IPS-NIHi7 (cell line): ENCODE data around the gene BRD3.
A peak's percentile ranks its signal among the peaks of the same experiment; 100 is the strongest.

Experiments used
- DNase-seq: peaks from one replicate; pipeline ENCODE4 v3.0.0; 2012; ENCODE audit warnings: mixed read lengths; ENCODE audit errors: extremely low spot score

Gene BRD3

DNA sequence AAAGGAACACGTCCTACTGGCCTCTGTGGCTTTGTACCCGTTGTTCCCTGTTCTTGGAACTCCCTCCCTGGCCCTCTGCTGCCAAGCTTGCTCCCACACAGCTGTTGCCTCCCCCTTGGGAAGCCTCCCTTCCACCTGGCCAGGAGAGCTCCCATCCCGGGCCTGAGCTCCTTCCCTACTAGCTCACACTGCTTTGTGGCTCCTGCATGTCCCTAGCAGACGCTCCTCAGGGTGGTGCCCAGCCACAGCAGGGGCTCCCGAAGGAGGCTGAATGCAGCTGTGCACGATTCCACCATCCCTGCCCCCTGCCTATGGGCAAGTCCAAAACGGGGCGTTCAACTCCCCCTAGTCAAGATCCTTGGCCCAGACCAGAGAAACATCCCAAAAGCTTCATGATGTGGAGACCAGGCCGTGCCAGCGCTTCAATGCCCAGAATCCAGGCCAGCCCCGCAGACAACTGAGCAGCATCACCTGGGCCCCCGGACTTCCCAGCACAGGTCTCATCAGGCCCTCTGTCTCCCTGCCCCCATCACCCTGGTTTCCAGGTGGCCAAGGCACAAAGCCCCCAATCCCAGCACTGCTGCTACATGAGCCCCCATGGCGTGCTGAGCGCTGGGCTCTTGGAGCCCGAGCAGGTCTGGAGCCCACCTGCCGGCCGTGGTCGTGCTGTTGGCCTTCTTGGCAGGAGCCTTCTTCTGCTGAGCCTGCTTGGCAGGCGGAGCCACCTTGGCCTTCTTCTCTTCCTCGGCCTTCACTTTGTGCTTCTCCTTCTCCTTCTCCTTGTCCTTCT, 28.2 kb downstream of the BRD3 start:
- no peak for DNase-seq

DNA sequence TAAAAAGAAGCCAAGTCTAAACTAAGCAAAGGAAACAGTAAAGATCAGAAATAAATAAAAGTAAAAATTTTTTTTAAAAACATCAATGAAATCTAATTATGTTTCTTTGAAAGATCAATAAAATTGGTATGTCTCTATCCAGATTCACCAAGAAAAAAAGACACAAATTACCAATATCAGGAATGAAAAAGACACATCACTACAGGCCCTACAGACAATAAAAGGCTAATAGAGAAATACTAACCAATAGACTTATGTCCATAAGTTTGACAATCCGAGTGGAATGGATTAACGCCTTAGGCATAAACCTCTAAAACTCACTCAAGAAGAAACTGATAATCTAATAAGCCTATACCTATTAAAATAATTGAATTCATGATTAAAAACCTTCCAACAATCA, 30.2 kb downstream of the BRD3 start:
- DNase-seq = no peak

DNA sequence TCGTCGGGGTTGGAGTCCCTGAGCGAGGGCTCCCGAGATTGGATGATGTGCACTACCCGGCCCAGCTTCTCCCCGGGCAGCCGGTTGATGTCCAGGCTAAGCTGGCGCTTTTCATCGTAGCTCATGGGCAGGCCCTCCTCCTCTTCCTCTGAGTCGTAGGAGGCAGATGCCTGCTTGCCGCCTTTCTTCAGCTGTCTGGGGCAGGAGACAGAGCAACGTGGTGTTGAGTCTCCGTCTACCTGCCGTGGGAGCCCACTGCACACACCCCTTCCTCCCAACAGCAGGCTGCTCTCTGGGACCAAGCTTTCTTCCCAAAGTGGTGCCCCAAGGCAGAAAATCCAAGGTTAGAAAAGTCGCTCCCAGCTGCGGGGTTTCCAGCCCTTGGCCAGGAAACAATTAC, 31.7 kb downstream of the BRD3 start:
- no peak for DNase-seq

DNA sequence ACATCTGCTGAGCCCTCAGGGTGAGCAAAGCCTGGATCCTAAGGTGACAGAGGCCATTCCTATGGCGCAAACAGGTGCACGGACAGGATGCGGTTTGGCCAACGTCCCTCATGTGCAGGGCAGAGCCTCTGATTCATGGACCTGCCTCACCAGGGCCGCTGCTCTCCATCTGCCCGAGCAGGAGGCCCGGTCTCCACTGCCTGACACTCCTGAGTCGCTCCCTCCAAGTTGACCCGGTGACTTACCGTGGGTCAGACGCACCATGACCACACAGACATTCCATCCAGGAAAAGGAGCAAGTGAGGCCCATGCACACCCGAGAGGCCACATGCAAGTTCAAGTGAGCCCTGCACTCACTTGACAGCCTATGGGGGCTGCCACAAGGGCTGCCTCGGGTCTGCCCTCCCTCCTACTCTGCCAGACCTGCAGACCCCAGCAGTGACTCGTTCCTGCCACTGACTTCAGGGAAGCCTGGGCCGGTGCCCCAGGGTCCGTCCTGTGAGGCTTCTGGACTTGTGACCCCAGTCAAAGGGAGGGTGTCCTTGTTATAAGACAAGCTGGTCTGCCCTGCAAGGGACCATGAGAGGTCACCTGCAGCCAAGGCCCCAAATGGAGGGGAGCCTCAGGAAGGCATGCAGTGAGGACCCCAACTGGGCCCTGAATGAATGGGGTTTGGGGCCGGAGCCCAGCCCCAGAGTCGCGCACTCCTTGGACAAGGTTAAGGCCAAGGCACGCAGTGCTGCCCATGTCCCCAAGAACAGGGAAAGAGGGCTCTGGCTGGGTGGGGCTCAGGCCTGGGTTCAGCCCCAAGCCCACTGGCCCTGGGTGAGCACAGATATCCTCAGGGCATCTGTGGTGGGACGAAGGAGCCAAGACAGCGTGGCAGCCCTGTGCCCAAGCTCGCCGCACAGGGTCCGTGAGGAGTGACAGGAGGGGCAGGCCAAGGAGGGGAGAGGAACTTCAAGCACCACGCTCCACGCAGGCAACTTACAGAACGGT, 32.5 kb downstream of the BRD3 start:
- no peak for DNase-seq

DNA sequence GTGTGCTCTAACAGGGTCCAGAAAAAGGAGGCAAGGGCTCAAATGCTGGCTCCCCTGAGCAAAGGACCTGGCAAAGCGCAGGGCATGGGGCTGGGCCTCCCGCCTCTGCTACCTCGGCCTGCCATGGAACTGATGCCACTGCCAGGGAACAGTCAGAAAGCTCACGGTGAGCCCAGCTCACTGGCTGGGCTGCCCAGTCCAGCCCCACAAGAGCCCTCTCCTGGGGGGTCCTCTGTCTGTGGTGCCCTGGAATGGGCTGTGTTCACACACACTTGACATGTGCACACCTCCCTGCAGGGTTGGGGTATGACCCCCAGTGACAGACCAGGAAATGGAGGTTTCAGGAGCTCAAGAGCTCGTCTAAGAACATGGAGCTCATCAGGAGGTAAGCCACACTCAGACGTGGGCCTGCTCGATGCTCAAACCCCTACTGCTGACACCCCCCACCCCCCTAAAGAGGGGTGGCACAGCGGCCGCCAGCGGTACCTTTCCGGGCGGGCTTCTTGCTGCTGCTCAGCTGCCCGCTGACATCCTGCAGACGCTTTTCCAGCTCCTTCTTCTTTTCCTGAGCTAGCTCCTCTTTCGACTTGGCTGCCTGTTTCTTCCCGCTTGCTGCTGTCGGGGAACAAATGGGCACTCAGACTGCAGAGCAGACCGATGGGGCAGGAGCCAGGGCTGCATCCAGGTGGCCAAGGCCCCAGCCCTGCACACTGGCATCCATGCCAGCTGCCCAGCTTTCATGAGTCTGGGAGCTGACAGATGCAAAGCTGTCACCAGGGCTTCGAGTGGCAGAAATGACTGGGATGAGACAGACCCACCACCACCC, 33.4 kb downstream of the BRD3 start:
- DNase-seq = no peak

DNA sequence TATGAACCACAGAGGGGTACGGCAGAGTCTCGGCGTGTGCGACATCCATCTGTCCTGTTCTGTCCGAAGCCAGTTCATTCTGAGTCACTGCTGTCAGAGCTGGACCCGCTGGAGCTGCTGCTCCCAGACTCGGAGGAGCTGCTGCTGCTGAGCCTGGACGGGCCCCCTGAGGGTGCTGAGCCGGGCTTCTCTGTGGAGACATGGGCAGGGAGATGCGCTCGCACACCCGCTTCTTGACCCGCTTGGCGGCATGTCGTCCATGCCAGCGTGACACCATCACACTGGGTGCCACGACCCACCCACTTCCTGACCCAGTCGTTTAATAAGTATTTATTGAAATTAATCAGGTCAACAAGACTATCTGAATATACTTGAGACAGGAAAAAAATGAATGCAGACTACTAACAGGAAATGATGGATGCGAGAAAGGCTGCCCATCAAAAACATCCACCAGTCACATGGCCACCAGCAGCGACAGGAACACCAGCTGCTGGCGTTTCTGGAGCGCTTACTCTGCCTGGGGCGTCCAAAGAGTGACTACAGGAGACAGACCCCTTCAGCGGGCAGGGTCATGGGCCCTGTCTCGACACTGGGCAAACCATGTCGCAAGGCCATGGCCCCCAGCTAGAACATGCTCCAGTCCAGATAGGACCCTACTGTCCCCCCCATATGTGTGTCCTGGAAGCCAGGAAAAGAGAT, 34.2 kb downstream of the BRD3 start:
- no peak for DNase-seq

DNA sequence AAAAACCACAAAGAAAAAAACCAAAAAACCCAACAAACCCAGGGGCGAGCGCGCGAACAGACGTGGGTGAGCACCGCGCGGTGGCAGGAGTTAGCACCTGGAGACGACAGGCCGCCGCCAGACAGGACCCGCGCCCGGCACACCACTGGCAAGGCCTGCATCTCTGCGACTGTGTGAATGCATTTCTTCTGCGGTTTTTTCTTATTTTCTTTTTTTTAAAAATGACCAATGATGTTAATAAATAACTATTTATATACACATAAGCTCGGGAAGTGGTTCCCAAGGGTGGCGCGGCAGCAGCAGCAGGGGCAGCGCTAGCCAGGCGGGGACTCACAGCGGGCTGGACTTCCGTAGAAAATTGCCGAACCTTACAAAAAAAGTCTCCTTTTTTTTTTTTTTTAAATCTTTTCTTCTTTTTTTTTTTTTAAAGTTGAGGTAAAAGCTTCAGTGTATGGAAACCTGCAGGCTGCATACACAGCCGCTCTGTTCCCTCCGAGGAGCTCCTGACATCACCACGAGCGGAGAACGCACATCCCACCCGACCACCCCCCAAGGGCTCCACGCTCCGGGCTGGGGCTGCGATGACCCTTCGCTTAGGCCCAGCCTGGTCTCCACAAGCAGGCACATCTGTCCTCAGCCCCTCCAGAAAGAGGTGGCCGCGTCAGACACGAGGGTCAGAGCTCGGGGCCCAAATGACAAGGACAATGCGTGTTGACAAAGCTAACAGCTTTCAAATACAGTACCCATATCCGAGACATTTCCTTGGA, 35.2 kb downstream of the BRD3 start:
- no peak for DNase-seq

DNA sequence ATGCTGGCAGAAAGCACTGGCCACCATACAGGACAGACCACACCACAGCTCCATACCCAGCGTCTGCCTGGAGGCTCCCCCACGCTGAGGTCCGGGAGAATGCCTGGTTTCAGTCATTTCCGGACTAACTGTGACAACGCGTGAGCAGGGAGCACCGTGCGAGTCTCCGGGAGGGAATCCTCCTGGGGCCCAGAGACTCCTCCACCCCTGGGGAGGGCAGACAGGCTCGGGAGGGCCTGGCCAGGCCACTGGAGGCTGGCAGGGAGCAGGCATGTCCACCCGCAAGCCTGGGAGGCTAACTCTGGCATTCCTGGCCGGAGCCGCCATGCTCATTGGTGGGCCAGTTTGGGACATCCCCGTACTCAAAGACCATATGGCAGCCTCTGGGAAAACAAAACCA, 36.0 kb downstream of the BRD3 start:
- DNase-seq = no peak

DNA sequence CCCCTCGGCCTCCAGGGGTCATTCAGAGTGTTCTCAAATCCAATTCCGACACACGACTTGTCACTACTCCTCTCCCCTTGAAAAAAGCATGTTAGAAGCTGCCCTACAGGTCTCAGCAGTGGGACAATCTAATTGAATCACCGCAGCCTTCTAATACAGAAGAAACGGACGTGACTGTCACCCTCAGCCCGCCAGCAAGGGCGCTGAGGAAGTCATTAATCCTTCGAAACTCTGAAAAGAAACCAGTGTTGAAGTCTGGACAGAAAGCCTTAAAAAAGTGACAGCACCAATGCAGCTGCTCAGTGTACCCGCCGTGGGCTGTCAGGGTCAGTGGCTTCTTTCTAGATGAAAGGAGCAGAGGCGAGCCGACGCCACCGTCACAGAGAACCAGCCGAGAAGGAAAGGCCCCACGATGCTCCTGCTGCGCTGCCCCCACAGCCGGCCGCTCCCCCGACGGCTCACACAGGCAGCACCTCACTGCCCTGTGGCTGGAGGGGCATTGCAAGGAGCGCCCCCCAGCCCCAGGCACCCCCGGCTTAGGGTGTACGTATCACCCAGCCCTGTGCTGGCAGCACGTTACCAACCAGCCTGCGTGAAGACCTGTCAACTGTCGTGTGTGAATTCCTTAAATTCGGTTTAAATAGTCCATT, 36.9 kb downstream of the BRD3 start:
- no peak for DNase-seq

DNA sequence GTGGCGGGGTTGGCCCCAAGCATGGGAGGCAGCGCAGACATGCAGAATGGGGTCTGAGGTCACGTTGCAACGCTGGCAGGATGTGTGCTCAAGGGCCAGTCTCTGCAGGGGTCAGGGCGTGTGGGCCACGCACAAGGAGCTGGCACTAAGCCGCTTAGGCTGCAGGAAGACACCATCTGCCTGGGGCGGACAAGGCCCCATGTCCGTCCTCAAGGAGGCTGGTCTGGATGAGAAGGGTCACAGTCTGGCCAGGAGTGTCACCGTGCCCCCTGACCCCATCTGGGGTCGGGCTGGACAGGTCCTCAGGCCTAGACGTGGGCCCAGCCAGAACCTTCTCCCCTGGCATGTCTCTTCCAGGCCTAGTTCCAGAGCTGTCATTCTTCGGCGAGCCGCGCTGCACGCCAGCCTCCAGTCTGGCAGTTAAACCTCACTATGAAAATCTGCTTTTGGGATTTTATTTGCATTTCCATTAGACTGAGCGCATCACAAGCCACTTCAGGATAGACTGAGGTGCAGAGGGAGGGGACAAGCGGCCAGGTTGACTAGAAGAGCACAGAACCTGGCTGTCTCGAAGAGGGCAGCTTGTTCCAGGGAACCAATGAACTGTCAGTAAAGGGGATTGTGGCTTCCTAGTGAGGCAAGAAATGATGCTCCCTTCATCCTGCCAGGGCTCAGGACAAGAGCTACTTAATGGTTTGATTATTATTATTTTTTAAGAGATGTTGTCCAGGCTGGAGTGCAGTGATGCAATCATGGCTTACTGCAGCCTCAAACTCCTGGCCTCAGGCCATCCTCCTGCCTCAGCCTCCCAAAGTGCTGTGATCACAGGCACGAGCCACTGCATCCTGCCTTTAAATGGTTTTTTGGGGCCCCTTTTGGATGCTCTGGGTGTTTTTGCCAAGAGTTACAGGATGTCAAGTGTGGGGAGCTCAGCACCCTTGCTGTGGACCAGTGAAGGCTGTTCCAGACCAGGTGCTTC, 38.3 kb downstream of the BRD3 start:
- DNase-seq = no peak

DNA sequence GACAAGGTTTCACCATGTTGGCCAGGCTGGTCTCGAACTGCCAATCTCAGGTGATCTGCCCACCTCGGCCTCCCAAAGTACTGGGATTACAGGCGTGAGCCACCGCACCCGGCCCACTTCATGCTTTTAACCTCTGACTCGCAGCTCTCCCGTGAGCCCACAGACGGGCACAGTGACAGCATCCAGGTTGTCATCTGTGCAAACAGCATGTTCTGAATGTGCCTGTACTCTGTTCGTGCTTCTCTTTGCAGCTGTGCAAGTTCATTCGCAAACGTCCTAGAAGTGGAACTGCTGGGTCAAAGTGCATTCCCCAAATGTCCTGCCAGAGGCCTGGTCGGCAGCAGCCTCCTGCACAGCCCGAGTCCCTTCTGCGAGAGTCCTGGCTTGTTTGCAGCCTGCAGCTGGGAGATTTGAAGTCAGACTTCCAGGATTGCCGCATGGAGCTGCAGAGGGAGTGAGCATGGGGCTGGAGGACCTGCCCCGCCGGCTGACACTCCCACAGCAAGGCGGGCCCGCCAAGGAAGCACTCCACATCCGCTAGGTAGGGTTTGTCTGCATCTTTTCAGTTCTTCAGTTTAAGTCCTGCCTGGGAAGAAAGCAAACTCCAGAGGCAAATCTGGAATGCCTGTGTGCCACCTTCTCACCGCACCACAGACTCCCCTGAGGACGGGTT, 39.1 kb downstream of the BRD3 start:
- no peak for DNase-seq

DNA sequence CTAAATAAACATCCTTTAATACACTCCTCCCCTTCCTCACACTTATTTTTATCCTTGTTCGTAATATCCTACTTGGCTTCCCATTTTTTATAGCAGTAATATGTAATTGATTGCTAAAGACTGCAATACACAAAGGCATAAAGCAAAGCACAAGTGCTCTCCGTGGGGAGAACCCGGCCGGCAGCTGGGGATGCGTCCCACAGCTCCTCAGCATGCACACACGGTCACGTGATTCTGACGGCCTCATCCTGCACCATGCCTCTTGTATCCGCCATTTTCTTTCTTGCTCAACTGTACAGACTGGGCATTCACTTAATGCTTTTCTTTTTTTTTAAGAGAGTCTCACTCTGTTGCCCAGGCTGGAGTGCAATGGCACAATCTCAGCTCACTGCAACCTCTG, 39.8 kb downstream of the BRD3 start:
- DNase-seq = no peak

DNA sequence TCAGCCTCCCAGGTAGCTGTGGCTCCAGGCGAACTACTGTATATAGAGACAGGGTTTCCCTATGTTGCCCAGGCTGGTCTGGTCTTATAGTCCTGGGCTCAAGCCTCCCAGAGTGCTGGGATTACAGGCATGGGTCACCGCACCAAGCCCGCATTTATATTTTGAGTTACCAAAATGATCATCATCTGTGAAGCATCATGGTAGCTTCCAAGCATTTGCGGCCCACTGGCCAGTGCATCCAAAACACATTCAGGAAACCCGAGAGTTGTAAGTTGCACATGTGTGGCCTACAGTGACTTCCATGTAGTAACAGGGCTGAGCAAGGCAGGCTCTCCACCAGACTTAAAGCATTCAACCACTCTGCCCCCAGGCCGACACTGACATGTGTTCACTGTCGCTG, 40.3 kb downstream of the BRD3 start:
- no peak for DNase-seq

DNA sequence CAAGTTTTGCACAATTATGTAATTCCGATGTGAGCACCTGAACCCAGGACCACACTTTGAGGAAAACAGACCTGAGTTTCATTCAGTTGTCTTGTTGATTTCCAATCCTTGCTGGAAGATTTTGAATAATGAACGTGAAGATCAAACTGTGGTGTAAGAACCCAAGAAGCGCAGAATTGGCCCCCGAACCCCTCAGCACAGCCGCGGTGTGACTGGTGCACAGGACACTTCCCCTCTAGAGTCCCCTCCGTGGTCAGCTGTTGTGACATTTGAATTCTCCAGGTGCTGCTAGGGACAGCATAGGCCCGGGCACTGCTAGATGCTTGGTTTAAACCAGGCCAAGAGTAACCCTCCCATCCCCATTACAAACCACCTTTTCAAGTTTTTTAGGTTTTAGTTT, 40.8 kb downstream of the BRD3 start:
- no peak for DNase-seq

DNA sequence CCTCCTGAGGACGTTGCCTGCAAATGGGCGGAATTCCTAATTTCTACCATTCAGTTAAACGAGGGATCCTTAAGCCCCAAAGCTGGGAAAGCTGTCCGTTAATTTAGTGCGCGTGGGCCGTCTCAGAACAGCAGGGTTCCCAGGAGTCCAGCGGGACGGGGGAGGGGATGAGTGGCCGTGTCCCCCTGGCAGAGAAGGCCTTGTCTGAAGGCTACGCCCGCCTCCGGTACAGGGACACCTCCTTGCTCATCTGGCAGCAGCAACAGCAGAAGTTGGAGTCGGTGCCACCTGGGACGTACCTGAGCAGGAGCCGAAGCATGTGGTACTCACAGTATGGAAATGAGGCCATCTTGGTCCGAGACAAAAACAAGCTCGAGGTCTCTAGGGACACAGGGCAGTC, 41.2 kb downstream of the BRD3 start:
- DNase-seq = no peak

DNA sequence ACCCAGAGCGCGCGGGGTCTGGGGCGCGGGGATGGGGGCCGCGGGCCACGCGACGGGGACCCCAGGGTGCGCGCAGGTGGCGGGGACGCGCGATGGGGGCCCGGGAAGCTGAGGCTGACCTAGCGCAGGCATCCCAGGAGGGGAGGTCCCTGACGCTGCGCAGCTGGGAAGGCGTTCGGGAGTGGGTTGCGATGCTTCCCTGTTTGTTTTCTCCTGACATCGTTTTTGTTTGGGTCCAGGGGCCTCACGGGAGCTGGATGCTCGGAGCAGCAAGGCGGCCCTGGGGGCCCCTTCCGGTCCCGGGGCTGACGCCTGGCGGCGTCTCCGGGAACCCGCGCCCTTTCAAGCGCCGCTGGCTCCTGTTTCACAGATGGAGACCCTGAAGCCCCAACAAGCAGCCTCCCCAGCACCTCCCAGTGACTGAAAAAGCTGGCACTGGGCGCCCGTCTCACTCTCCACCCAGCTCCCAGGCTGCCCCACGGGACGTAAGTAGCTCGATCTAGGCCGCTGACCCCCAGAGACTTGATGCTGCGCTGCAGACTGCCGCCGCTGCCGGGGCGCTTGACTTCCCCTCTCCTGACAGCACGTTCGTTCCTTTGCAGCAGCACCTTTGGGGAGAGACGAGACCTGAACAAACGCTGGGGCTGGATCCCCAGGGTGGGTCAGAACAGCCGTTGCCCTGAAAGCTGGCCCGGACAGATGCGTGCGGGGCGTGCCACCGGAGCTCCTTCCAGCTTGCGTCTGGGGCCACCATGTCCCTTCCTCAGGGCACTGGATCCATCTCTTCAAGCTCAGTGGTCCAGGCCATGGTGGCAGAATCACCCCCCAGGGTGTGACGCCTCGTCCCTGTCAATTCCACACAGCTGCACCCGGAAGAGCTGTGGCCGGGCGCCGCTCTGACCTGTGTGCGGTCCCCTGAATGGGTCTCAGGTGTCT, 42.0 kb downstream of the BRD3 start:
- peak; percentile 71 for DNase-seq
